ENCODE measurements around the gene ABHD17C. TPM values are rescaled to one million over a fixed set of nuclear protein-coding genes. Genes with fewer than 3 reads are reported as not detected.

The ABHD17C gene
- total RNA-seq, 1 donor from 2014 or later = 41.4 TPM

DNA sequence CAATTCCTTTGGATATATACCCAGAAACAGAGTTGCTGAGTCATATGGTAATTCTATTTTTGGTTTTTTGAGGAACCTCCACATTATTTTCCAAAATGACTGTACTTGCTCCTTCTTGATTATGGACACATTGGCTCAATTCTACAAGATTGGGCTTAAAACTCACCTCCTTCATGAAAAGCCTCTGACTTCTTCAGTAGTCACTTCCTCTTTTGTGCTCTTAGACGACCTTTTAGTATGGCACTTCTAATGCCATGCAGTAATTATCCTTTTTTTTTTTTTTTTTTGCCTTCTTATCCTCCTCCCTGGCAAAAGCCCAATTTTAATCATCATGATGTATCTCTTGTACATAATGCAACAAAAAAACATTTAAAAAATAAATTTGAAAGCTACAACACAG lies 33.0 kb upstream of the ABHD17C start:
- Histone ChIP-seq H3K36me3 (no peaks in the 10 kb centered on the region), H3K27me3 (no peaks in the 10 kb centered on the region), H3K9me3 (no peaks in the 10 kb centered on the region), H3K27ac (no peak overlapping the region), H3K4me3 (no peak overlapping the region), H3K4me1 (no peaks in the 10 kb centered on the region)
- TF ChIP-seq, protein P1, sequence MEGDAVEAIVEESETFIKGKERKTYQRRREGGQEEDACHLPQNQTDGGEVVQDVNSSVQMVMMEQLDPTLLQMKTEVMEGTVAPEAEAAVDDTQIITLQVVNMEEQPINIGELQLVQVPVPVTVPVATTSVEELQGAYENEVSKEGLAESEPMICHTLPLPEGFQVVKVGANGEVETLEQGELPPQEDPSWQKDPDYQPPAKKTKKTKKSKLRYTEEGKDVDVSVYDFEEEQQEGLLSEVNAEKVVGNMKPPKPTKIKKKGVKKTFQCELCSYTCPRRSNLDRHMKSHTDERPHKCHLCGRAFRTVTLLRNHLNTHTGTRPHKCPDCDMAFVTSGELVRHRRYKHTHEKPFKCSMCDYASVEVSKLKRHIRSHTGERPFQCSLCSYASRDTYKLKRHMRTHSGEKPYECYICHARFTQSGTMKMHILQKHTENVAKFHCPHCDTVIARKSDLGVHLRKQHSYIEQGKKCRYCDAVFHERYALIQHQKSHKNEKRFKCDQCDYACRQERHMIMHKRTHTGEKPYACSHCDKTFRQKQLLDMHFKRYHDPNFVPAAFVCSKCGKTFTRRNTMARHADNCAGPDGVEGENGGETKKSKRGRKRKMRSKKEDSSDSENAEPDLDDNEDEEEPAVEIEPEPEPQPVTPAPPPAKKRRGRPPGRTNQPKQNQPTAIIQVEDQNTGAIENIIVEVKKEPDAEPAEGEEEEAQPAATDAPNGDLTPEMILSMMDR (IDR thresholded peaks at IDR 0.05) = no peak
- DNase-seq (no peak), ATAC-seq (no peak)
- intact Hi-C loops (cut with DNase I) = no loop called here

DNA sequence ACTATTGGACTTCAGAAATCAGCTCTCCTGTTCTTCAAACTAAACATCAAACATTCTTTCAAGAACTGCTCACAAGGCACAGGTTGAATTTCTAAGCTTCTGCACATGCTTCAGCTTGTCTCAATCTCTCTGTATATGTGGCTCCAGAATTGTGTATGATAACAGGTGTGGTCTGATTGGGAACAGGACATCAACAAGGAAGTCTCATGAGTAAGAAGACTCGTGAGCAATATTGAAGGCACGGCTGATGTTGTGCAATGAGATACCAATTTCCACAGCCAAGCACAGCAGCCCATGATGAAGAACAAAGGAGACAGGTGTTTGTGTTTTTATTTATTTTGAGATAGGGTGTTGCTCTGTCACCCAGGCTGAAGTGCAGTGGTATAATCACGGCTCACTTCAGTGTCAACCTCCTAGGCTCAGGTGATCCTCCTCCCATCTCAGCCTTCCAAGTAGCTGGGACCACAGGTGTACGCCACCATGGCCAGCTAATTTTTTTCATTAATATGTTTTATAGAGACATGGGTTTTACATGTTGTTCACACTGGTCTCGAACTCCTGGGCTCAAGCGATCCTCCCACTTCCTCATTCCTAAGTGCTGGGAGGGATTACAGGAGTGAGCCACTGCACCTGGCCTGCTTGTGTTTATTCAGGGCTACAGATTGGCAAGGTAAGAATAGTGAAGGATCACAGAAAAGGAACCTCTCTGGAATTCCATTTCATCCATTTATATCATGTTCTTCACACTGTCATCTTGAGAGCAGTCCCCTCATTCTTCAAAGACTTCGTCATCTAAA lies 32.2 kb upstream of the ABHD17C start:
- Histone ChIP-seq H3K4me1 (no peaks in the 10 kb centered on the region), H3K27me3 (no peaks in the 10 kb centered on the region), H3K27ac (no peak overlapping the region), H3K36me3 (no peaks in the 10 kb centered on the region), H3K9me3 (no peaks in the 10 kb centered on the region), H3K4me3 (no peak overlapping the region)
- DNase-seq = no peak
- ATAC-seq = peak; percentile 16
- intact Hi-C loops (cut with DNase I) = no loop called here
- TF ChIP-seq, protein P1 (IDR thresholded peaks at IDR 0.05) = no peak

GRCh38 chr15:80665151-80665550 lies 30.0 kb upstream of the ABHD17C start:
- Histone ChIP-seq H3K4me1 (no peaks in the 10 kb centered on the region), H3K9me3 (no peaks in the 10 kb centered on the region), H3K27me3 (no peaks in the 10 kb centered on the region), H3K4me3 (no peak overlapping the region), H3K27ac (no peak overlapping the region), H3K36me3 (no peaks in the 10 kb centered on the region)
- intact Hi-C loops (cut with DNase I) = no loop called here
- ATAC-seq (no peak), DNase-seq (no peak)
- TF ChIP-seq, protein P1 (IDR thresholded peaks at IDR 0.05) = no peak

DNA sequence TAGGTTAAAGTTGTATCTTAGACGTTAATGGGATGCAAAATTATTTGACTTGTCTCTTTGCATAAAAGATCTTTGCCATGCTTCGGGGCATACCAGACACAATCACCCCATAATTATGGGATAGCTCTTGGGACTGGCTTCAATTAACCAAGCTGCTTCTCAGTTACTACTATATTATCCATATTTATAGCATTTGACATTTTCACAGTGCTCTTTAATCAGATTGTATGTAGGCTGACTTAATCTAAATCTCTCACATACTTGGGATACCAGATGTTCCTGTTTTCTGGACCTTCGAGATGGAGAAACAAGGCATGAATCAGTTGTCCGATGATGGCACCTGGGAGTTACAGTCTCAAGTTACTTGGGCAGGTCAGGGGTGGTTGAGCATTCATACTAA lies 27.2 kb upstream of the ABHD17C start:
- H3K4me1 ChIP-seq = no peaks in the 10 kb centered on the region
- TF ChIP-seq, protein P1 (IDR thresholded peaks at IDR 0.05) = no peak
- H3K27me3 ChIP-seq = no peaks in the 10 kb centered on the region
- H3K9me3 ChIP-seq = no peaks in the 10 kb centered on the region
- ATAC-seq (no peak), DNase-seq (no peak)
- H3K36me3 ChIP-seq = no peaks in the 10 kb centered on the region
- H3K4me3 ChIP-seq = no peak overlapping the region
- no peak overlapping the region for H3K27ac ChIP-seq
- intact Hi-C loops (cut with DNase I) = no loop called here

- TF ChIP-seq, protein P1 (IDR thresholded peaks at IDR 0.05) = no peak
- Histone ChIP-seq H3K27ac (no peak overlapping the region), H3K36me3 (no peaks in the 10 kb centered on the region), H3K9me3 (no peaks in the 10 kb centered on the region), H3K27me3 (no peaks in the 10 kb centered on the region), H3K4me1 (no peaks in the 10 kb centered on the region), H3K4me3 (no peak overlapping the region)
- ATAC-seq (no peak), DNase-seq (no peak)
- intact Hi-C loops (cut with DNase I) = no loop called here
These were observed 26.4 kb upstream of the ABHD17C start for GRCh38 chr15:80668546-80669236.
